HCT116 (cell line): ENCODE results near the gene ROCK2.

ENCODE experiments used
- EZH2phosphoT487 ChIP-seq: fragments of 200-600 bp; IDR thresholded peaks from 2 replicates; pipeline ENCODE4 v1.6.1; 2018; ENCODE audit warnings: antibody characterized with exemption, borderline replicate concordance
- POLR2AphosphoS5 ChIP-seq: IDR thresholded peaks from 2 replicates; pipeline ENCODE4 v1.6.1; 2011; ENCODE audit warnings: mild to moderate bottlenecking, low read depth, low read length, moderate library complexity
- SRF ChIP-seq: IDR thresholded peaks from 2 replicates; pipeline ENCODE4 v1.6.1; 2012; ENCODE audit warnings: low read depth
- TCF7L2 ChIP-seq: IDR thresholded peaks from 2 replicates; pipeline ENCODE4 v1.7.0; 2011; ENCODE audit warnings: borderline replicate concordance, inconsistent platforms; ENCODE audit not compliant: insufficient read depth, insufficient read length; ENCODE audit errors: extremely low read depth
- TF ChIP-seq, protein P1 (sequence below): IDR thresholded peaks from 2 replicates; pipeline ENCODE4 v1.6.1; 2012
- TF ChIP-seq, protein P2 (sequence below), 3 experiments: fragments of 200-600 bp in 1 of 3; sonication (generic) in 1 of 3; IDR thresholded peaks in 2 of 3; conservative IDR thresholded peaks in 1 of 3; 2 replicates each; pipeline ENCODE4 v1.5.1; 2012 to 2017; ENCODE audit warnings: low read depth in 2 of 3, low read length in 2 of 3, antibody characterized with exemption in 1 of 3, borderline replicate concordance in 1 of 3, control low read depth in 1 of 3, mild to moderate bottlenecking in 1 of 3, mixed read lengths in 1 of 3, mixed run types in 1 of 3, moderate library complexity in 1 of 3; ENCODE audit not compliant: insufficient read depth in 1 of 3
- TF ChIP-seq, protein P3 (sequence below): IDR thresholded peaks from 2 replicates; pipeline ENCODE4 v1.6.1; 2012

- TF ChIP-seq POLR2AphosphoS5: no peak
- no peak for TF ChIP-seq EZH2phosphoT487
- TF ChIP-seq, protein P1, sequence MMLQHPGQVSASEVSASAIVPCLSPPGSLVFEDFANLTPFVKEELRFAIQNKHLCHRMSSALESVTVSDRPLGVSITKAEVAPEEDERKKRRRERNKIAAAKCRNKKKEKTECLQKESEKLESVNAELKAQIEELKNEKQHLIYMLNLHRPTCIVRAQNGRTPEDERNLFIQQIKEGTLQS: no peak
- TF ChIP-seq, protein P2, sequence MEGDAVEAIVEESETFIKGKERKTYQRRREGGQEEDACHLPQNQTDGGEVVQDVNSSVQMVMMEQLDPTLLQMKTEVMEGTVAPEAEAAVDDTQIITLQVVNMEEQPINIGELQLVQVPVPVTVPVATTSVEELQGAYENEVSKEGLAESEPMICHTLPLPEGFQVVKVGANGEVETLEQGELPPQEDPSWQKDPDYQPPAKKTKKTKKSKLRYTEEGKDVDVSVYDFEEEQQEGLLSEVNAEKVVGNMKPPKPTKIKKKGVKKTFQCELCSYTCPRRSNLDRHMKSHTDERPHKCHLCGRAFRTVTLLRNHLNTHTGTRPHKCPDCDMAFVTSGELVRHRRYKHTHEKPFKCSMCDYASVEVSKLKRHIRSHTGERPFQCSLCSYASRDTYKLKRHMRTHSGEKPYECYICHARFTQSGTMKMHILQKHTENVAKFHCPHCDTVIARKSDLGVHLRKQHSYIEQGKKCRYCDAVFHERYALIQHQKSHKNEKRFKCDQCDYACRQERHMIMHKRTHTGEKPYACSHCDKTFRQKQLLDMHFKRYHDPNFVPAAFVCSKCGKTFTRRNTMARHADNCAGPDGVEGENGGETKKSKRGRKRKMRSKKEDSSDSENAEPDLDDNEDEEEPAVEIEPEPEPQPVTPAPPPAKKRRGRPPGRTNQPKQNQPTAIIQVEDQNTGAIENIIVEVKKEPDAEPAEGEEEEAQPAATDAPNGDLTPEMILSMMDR (IDR thresholded peaks at IDR 0.05 in 2 of 3, conservative IDR thresholded peaks at IDR 0.05 in 1 of 3; ENCODE audit: borderline replicate concordance in 1 of 3, insufficient read depth in 1 of 3, low read depth in 2 of 3, low read length in 2 of 3): no peak
- no peak for TF ChIP-seq SRF
- TF ChIP-seq TCF7L2: no peak
- TF ChIP-seq, protein P3, sequence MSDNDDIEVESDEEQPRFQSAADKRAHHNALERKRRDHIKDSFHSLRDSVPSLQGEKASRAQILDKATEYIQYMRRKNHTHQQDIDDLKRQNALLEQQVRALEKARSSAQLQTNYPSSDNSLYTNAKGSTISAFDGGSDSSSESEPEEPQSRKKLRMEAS: no peak
These were observed 143.8 kb downstream of the ROCK2 start for GRCh38 chr2:11200651-11201050.
